Panc1 (cell line): Measurements from ENCODE around the gene CARM1.

Source experiments
- CTCF ChIP-seq: fragments of 450-650 bp; IDR thresholded peaks from 2 replicates; pipeline ENCODE4 v1.5.1; 2017; ENCODE audit warnings: mild to moderate bottlenecking
- POLR2AphosphoS5 ChIP-seq: IDR thresholded peaks from 2 replicates; pipeline ENCODE4 v1.6.1; 2012; ENCODE audit warnings: mild to moderate bottlenecking, low read depth, low read length, moderate library complexity
- SIN3A ChIP-seq: IDR thresholded peaks from 2 replicates; pipeline ENCODE4 v1.6.1; 2012; ENCODE audit warnings: low read depth, mild to moderate bottlenecking, low read length, moderate library complexity, borderline replicate concordance; ENCODE audit not compliant: insufficient read depth

GRCh38 chr19:10899151-10899653, 27.8 kb downstream of the CARM1 start:
- TF ChIP-seq POLR2AphosphoS5 (no peak), CTCF (no peak), SIN3A (no peak)
